GM19043 (cell line): ENCODE results near the gene AGO4.
"Not testable (repeated sequence)": the region's sequence is repeated elsewhere in the genome, so short reads cannot be mapped to it uniquely, and the experiment has no call there.

Experiments used
- ATAC-seq: cut with Tn5 transposase; IDR thresholded peaks from one replicate; pipeline ENCODE4 v1.9.1; 2021; ENCODE audit warnings: low read depth; ENCODE audit not compliant: unreplicated experiment

AGO4 gene

DNA sequence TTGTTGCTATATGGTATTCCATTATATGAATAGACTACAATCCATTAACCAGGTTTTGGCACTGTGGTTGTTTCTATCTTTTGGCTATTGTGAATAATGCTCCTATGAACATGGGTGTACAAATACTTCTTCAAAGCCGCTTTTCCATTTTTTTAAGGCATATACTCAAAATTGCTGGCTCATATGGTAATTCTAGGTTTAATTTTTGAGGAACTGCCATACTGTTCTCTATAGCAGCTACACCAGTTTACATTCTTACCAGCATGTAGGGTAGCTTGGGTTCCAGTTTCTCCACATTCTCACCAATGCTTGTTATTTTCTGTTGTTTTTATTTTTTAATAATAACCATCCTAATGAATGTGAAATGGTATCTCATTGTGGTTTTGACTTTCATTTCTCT, 55.3 kb downstream of the AGO4 start:
- ATAC-seq: no peak

DNA sequence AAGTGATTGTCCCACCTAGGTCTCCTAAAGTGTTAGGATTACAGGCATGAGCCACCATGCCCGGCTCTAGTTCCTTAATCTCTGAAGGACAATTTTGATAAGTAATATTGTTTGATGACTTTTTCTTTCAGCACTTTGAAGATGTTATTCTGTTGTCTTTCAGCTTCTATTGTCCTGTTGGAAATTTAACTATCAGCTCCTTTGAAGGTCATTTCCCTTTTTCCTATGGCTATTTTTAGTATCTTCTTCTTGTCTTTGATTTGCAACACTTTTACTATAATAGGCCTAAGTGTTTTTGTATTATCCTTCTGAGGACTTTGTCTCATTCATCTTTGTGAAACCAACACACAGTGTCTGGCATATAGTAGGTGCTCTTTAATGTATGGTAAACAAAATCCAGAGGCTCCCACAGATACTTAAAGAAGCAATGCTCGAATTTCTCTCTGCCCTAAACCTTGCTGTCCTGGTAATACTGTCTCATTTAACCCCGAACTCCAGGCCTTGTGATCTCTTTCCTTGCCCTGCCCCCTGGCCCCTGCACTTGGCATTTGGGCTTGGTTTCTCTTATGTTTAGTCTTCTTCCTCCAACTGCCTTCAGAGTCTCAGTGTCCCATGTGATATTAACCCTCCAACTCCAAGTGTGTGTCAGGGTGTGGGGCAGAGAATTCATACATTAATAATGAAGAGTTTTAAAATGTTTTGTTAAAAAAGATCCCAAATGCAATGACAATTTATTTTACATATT, 56.2 kb downstream of the AGO4 start:
- ATAC-seq: no peak

DNA sequence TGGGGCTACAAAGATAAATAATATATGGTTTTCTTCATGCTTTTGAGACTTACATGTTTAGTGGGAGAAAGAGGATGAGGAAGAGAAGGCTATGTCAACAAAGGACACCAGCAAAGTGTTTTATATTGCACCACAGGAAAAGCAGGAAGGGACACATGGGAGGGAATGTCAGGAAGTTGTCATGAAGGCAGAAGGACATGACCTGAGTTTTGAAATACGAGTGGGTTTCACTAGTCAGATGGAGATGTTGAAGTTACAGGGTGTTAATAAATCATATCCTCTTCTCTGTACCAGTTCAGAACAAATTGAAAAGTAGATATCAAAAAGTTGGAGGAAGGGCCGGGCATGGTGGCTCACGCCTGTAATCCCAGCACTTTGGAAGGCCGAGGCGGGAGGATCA, 57.0 kb downstream of the AGO4 start:
- ATAC-seq: no peak

DNA sequence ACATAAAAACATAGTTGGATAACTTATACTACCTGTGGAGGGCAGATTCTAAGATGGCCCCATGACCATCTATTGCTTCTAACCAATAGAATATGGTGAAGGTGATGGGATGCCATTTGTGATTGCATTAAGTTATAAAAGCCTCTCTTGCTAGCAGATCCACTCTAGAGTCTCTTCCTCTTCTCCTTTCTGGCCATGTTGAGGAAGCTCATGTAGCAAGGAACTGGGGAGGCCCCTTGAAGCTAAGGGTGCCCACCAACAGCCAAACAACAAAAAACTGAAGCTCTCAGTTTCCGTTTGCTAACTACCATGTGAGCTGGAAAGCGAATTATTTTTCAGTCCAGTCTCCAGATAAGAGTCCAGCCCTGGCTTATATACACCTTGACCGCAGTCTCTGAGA, 59.2 kb downstream of the AGO4 start:
- ATAC-seq: no peak

DNA sequence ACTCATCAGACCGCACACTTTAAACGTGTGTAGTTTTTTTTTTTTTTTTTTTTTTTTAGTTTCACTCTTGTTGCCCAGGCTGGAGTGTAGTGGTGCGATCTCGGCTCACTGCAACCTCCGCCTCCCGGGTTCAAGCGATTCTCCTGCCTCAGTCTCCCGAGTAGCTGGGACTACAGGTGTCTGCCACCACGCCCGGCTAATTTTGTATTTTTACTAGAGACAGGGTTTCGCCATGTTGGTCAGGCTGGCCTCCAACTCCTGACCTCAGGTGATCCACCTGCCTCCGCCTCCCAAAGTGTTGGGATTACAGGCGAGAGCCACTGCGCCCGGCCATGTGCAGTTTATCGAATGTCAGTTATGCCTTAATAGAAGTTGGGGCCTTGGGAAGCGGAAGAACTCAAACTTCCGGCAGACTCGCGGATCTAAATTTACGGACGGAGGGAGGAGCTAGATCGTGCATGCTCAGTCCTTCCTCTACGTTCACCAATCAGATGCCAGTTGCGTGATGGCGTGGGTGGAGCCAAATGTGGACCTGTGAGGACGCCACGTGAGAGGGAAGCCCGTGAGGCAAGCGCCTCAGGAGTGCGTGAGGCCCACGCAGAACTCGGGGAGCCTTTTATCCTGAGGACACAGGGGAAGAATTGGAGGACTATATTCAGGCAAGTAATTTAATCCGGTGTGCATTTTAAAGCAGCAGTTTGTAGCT, 61.6 kb downstream of the AGO4 start:
- ATAC-seq: not testable (repeated sequence)

DNA sequence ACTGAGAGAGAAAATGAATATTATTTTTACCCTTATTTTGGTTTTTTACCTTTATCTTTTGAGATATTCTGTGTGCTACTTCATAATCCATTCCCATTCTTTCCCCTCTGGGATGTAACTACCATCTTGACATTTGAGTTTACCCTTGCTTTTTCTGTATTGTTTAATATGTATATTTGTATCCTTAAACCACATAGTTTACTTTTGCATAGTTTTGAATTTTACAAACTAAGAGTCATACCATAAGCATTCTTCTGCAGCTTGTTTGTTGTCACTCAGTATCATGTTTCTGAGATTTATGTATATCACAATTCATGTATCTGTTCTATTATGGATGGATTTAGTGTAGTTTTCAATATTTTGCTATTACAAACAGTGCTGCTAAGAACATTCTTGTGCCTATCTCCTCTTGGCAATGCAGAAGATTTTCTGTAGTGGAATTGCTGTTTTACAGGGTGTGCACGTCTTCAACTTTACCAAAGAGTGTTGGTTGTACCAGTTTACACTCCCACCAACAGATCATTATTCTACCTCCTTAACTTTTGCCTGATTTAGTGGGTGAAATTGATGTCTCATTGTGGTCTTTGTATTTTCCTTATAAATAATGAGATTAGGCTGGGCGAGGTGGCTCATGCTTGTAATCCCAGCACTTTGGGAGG, 63.0 kb downstream of the AGO4 start:
- no peak for ATAC-seq

DNA sequence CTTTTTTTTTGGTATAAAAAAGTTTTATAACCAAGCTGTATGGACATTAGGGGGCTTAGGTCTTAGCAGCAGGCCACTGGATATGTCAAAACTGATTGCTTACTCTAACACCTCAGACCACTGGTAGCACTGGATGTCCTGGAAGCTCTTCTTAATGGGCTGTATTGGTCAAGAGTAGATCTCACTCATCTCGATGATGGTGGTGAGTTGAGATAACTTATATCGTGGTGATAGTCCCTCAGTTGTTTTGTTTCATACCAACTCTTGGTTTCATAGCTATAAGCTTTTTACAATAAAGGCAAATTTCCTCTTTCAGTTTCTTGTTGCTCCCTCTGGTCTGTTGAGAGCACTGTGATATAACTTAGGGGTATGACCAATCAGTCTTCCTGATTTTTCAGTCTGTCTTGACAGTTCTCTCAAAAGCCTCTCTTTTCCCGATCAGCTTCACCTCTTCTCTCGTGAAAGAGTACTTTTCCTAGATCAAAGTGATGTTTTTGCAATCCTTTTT, 65.5 kb downstream of the AGO4 start:
- no peak for ATAC-seq

DNA sequence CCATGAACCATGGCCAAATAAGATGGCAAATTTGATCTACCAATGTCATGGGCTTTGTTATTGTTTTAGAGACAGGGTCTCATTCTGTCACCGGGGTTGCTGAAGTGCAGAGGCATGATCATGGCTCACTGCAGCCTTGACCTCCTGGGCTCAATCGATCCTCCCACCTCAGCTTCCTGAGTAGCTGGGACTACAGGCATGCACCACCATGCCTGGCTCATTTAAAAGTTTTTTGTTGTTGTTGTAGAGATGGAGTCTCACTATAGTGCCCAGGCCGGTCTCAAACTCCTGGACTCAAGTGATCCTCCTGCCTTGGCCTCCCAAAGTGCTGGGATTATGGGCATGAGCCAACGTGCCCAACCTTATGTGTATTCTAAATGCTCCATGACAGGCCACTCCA, 66.3 kb downstream of the AGO4 start:
- ATAC-seq: not testable (repeated sequence)

DNA sequence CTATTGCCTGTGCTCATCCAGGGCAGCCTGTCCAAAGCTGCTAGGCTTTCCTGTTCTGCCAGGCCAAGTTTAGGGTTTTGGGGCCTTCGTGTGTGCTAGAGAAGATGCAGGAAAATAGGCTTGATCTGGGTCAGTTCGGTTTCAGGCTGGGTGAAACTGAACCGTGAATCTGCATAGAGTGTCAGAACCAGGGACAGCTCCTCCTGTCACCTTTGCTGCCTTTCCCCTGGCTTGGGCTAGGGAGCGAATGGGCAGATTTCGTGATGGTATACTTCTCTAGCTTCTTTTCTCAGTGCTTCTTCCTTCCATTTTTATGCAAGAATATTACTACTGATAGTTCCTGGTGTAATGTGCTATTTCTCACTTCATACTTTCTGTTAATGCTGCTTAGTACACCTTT, 69.2 kb downstream of the AGO4 start:
- ATAC-seq: no peak

DNA sequence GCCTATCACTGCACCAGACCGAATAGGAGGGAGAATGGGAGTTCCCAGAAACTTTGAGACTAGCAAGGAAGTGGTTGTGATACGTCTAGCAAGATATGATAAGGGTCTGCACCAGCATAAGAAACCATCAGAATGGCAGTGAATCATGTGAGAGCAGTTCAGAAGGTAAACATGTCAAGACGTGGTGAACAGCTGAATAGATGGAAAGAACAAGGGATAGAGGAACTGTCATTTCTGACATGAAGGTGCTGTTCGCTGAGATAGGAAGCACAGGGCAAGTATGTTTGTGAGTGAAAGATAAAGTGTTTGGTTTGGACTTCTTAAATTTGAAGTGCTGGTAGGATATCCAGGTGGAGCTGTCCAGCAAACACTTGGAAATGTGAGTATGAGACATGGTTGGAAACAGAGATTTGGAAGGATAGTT, 74.0 kb downstream of the AGO4 start:
- ATAC-seq: no peak

DNA sequence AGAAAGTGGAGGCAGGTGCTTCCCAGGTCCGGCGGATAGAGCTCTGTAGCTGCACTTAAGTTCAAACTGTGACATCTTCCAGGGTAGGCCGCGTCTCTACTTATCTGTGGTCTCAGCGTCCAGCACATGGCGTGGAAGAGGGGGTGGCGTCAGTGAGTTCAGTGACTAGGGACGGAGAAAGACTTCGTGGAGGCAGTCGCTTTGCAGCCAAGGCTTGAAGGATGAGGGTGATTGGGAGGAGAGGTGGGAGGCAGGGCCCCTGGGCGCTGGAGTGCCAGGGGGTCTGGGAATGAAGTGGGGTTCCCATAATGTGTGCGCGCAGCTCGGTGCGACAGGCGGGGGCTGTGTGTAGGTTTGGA, 74.7 kb downstream of the AGO4 start:
- no peak for ATAC-seq

DNA sequence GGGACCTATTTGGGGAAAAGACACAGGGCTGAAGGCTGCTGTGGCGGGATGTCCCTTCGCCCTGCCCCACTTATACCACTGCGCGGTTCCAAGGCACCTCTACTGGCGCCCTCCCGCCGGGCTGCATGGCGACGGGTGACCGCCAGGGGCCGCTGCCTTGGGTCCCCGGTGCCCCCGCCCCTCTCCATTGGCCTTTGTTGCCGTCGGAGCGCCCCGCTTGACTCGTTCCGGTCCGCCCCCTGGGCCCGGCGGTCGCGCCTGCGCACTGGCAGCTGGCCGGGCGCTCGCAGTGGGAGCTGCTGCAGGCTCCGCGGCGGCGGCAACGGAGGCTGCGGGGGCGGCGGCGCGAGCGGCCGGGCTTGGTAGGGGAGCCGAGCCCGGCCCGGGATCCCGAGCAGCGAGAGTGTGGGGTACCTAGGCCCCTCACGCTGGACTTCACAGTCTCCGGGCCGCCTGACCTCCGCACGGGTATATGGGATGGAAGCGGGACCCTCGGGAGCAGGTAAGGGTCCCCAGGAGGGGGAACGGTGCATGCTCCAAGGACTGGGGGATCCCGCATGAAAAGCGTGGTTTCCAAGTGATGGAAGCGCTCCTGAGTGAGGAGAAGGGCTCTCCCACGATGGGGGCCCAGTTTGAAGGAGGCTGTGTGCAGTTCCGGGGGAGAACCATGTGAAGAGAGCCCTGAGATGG, 75.3 kb downstream of the AGO4 start, which contains the start of gene AGO1:
Gene AGO1, plus strand, starts transcription at position 265 of the 690 bp plus-strand sequence. Its CDS starts 213 bp downstream, at position 478.
- peak; percentile 65 for ATAC-seq

DNA sequence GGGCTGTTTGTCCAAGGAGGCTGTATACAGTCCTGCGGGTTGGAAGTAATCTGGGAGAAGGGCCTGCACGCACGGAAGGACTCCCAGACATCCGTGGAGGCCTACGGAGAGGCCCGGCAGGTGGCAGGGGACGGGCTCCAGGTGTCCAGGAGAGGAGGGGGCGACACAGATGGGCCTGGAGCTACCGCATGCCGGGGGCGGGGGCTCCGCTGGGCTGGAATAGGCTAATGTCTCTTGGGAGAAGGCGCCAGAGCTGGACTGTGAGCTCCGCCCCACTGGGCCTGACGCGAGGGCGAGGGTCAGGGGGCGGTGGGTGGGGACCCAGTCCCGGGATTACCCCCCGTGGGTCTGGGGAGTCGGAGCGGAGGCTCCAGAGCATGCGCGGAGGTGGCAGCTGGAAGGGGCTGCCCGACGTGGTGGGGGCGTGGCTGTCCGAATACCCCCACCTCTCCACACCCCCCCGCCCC, 75.9 kb downstream of the AGO4 start:
- ATAC-seq: no peak

DNA sequence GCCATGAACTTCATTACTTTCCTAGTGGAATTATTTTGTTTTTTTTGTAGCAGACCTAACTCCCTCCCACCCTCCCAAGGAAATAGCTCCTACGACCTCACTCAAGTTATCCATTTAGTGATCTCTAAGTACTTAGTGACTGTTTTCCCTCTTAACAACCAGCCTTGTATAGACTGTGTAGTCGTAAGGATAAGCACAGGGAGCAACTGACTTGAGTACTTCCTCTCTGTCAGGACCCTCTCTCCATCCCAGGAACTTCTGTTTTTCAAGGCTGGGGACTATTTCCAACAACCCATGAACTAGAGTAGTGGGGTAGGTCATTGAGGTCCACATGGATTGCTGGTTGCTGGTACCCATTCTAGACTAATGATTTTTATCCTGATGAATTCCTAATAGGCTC, 77.1 kb downstream of the AGO4 start:
- ATAC-seq: no peak

DNA sequence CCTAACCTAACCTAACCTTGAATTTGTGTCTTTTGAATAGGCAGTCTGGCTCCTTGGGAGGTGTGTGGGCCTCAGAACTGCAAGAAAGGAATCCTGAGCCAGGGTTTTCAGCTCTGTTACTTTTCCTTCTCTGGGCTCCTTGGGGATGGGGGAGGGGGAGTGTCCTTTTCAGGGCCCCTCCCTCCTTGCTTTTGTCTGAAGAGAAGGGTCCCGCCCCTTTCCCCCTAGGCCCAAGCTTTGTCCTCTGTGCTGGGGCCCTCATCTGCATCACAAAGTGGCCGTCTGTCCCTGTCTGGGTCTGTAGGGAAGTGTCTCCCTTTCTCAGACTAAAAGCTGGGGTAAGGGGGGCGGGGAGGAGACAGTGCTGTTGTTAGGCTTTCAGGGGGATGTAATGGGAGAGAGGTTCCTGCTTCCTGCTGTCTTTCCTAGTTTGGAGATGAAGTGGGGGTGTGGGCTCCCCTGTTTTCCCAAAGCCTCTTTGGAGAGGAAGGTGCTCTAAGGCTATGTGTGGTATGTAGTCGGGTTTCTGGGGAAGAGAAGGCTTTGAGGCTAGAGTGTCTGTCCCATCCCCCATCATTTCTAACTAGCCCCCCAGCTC, 78.2 kb downstream of the AGO4 start:
- ATAC-seq: no peak

DNA sequence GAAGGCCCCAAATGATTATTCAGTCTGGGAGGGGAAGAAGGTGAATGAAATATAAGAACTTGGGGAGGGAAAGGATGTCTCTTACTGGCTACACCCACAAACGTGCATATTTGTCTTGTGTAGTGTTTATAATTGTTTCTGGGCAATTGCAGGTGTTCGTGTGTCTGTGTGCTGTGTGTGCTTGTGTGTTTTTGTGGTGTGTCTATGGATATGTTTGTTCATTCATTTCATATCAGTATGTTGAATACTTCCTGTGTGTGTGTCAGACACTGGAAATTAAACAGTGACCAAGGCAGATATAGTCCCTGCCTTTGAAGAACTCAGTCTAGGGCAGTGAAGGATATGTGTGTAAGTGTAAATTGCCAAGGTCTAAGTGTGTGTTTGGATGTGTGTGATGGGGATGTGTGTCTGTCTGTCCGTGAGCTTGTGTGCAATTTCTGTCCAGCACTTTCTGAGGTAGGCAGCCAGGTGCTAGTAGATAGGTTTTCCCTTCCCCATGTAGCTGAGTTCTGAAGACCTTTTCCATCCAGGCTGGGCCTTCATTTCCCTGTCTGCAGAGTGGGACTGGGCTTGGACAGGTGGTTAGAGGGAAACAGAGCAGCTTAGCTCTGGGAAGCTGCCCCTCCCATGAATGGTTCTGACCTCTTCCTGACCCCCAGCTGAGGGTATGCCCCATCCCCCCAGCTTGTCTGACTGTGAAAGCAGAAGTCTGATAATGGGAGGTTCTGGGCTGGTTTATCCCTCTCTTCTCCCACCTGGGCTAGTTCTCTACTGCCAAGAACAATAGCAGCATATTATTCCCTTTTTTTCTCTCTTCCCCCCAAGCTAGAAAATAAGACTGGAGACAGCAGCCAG, 79.0 kb downstream of the AGO4 start:
- no peak for ATAC-seq

DNA sequence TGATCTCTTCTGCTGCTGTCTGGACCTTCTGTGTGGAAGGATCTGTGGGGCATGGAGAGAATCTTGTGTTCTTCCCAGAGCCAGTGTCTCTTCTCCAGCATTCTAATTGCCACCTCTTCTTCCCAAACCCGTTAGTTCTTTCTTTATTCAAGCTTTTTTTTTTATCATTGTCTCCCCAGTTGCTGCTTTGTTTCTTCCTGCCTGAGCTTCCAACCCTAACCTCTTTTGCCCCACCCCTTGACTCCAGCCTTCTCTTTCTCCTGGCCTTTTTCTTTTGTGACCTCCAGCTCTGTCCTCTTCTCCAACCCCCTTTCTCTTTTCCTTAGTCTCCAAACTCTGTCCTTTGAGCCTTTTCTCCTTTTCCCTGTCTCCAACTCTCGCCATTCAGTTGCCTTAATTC, 79.7 kb downstream of the AGO4 start:
- no peak for ATAC-seq

DNA sequence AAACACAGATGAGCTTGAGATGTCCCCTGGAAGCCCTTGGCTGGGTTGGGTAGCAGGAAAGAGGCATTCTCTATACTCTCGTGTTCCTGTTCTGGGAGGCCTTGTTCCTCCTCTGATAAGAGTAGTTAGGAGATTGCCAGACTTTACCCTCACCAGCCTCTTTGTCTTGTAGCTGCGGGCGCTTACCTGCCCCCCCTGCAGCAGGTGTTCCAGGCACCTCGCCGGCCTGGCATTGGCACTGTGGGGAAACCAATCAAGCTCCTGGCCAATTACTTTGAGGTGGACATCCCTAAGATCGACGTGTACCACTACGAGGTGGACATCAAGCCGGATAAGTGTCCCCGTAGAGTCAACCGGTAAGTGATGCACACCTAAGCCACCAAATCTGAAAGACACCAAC, 80.4 kb downstream of the AGO4 start:
- ATAC-seq: no peak

DNA sequence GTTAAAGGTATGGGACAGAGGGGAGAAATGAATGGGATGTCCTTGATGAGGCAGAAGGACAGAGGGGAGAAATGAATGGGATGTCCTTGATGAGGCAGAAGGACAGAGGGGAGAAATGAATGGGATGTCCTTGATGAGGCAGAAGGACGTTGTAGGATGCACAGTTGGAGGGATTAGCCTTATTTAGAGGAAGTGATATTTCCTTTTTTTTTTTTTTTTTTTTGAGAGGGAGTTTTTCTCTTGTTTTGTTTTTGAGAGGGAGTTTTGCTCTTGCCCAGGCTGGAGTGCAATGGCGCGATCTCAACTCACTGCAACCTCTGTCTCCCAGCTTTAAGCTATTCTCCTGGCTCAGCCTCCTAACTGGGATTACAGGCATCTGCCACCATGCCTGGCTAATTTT, 81.2 kb downstream of the AGO4 start:
- ATAC-seq: not testable (repeated sequence)
